ENCODE results near the gene CDH4. TPM values are rescaled to one million over a fixed set of nuclear protein-coding genes. Genes with fewer than 3 reads are reported as not detected.

Gene CDH4
- total and polyA plus RNA-seq, 9 donors = 0.12 to 4.4 (median 0.36) TPM

- Histone ChIP-seq H3K4me3 (no peak overlapping the region), H3K27me3 (no peaks in the 10 kb centered on the region), H3K36me3 (no peaks in the 10 kb centered on the region), H3K4me1 (ENCODE audit: insufficient read depth) (no peaks in the 10 kb centered on the region), H3K9me3 (no peaks in the 10 kb centered on the region), H3K27ac (no peak overlapping the region)
- DNase-seq = no peak
- WGBS, 3 donors = 79 to 87% (median 79%) methylated on average over 8 of the region's 8 CpGs
- intact Hi-C loops (cut with DNase I) = no loop called here
- TF ChIP-seq CTCF (IDR thresholded peaks at IDR 0.05) (no peak), EP300 (IDR thresholded peaks at IDR 0.05) (no peak), POLR2A (IDR thresholded peaks at IDR 0.05) (no peak)
Observed at GRCh38 chr20:61739832-61740118, 487.7 kb downstream of the CDH4 start.

GRCh38 chr20:61742097-61742825 lies 490.2 kb downstream of the CDH4 start:
- Histone ChIP-seq H3K27me3 (no peaks in the 10 kb centered on the region), H3K27ac (no peak overlapping the region), H3K36me3 (no peaks in the 10 kb centered on the region), H3K9me3 (no peaks in the 10 kb centered on the region), H3K4me3 (no peak overlapping the region), H3K4me1 (ENCODE audit: insufficient read depth) (no peaks in the 10 kb centered on the region)
- intact Hi-C loops (cut with DNase I) = no loop called here
- no peak for DNase-seq
- WGBS, 3 donors = 19 to 32% (median 24%) methylated on average over 16 of the region's 16 CpGs
- TF ChIP-seq EP300 (IDR thresholded peaks at IDR 0.05) (no peak), CTCF (IDR thresholded peaks at IDR 0.05) (no peak), POLR2A (IDR thresholded peaks at IDR 0.05) (no peak)

- Histone ChIP-seq H3K27ac (no peak overlapping the region), H3K27me3 (no peaks in the 10 kb centered on the region), H3K36me3 (no peaks in the 10 kb centered on the region), H3K4me1 (ENCODE audit: insufficient read depth) (no peaks in the 10 kb centered on the region), H3K4me3 (no peak overlapping the region), H3K9me3 (no peaks in the 10 kb centered on the region)
- no peak for DNase-seq
- 87 to 92% (median 88%) methylated on average over 16 of the region's 16 CpGs for whole genome bisulfite sequencing, 3 donors
- TF ChIP-seq POLR2A (IDR thresholded peaks at IDR 0.05) = no peak
- no peak for TF ChIP-seq EP300 (IDR thresholded peaks at IDR 0.05)
- TF ChIP-seq CTCF (IDR thresholded peaks at IDR 0.05) = no peak
- intact Hi-C loops (cut with DNase I) = no loop called here
Observed at GRCh38 chr20:61743606-61744005, 491.5 kb downstream of the CDH4 start.

GRCh38 chr20:61744691-61745396 lies 492.8 kb downstream of the CDH4 start:
- H3K4me1 ChIP-seq (ENCODE audit: insufficient read depth) = no peaks in the 10 kb centered on the region
- H3K36me3 ChIP-seq = no peaks in the 10 kb centered on the region
- no peak overlapping the region for H3K4me3 ChIP-seq
- intact Hi-C loops (cut with DNase I) = no loop called here
- no peak for DNase-seq
- 71 to 80% (median 75%) methylated on average over 18 of the region's 18 CpGs for WGBS, 3 donors
- TF ChIP-seq POLR2A (IDR thresholded peaks at IDR 0.05) = no peak
- no peak for TF ChIP-seq CTCF (IDR thresholded peaks at IDR 0.05)
- TF ChIP-seq EP300 (IDR thresholded peaks at IDR 0.05) = no peak
- H3K9me3 ChIP-seq = no peaks in the 10 kb centered on the region
- no peak overlapping the region for H3K27ac ChIP-seq
- no peaks in the 10 kb centered on the region for H3K27me3 ChIP-seq

Measured in ovary (tissue), 9 donors.